ENCODE results near the gene BST2.

Gene BST2, protein sequence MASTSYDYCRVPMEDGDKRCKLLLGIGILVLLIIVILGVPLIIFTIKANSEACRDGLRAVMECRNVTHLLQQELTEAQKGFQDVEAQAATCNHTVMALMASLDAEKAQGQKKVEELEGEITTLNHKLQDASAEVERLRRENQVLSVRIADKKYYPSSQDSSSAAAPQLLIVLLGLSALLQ

DNA sequence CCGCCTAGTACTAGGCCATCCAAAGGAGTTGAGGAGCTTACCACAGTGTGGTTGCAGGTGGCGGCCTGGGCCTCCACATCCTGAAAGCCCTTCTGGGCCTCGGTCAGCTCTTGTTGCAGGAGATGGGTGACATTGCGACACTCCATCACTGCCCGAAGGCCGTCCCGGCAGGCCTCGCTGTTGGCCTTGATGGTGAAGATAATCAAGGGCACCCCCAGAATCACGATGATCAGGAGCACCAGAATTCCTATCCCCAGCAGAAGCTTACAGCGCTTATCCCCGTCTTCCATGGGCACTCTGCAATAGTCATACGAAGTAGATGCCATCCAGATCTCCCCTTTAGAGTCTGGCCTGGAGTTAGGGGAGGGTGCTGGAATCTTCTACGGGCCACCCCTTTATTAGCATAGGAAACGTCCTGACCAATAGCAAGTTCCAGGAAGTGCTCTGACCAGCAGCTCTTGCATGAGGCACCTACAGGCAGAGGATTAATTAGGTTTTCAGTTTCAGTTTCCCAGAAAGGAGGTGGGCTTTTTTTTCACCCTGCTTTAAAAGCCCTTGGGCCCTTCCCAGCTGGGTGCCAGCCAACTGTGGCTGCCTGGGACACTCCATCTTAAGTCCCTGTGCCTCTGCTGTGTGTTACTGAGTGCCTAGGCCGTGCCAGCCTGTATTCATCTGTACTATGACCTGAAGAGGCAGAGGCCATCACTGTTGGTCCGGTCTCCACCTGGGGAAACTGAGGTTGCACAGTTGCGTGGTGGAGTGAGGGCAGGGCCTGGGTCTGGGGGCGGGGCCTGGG lies at the start of gene BST2:
Gene BST2, minus strand, starts transcription at position 381 of the 796 bp plus-strand sequence. Its CDS starts 55 bp downstream, at position 326.
- H3K4me1 ChIP-seq (ENCODE audit: control insufficient read depth, low read depth, low read length): peaks cover 10% of the 10 kb centered on the region
- peak within 1 kb of the TSS; percentile 94 for H3K27ac ChIP-seq (ENCODE audit: low read length)
- no peaks in the 10 kb centered on the region for H3K36me3 ChIP-seq (ENCODE audit: control insufficient read depth, low read depth, low read length)
- H3K4me3 ChIP-seq (ENCODE audit: low read length): peak within 1 kb of the TSS; percentile 75
- H3K27me3 ChIP-seq (ENCODE audit: control insufficient read depth, insufficient read depth, low read length): no peaks in the 10 kb centered on the region
- H3K9me3 ChIP-seq (ENCODE audit: control insufficient read depth, low read depth, low read length): no peaks in the 10 kb centered on the region
- peak within 1 kb of the TSS; percentile 90 for H3K9ac ChIP-seq (ENCODE audit: low read length)

DNA sequence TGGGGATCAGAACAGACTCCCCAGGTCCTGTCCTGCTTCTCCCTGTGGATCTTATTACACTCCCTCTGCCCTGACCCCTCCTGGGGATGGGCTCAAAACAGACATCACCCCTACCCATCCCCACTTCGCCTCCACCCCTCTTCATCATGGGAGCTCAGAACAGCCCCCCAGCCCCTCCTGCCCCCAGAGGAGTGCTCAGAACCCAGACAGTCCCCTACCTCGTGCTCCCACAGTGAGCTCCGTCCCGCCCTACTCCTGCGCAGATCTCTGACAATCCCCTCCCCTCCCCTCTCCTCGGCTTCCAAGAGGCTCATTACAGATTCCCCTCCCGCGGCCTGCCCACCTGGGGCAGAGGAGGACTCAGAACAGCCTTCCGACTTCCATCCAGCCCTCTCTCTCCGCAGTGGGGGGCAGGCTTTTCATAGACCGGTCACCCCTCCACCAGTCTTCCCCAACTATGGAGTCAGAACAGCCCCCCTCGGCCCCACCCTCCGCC lies 49.2 kb upstream of the BST2 start:
- no peaks in the 10 kb centered on the region for H3K36me3 ChIP-seq (ENCODE audit: control insufficient read depth, low read depth, low read length)
- peaks cover 37% of the 10 kb centered on the region for H3K27me3 ChIP-seq (ENCODE audit: control insufficient read depth, insufficient read depth, low read length)
- peaks cover 4% of the 10 kb centered on the region for H3K4me1 ChIP-seq (ENCODE audit: control insufficient read depth, low read depth, low read length)
- no peak overlapping the region for H3K27ac ChIP-seq (ENCODE audit: low read length)
- no peak overlapping the region for H3K9ac ChIP-seq (ENCODE audit: low read length)
- peak overlapping the region; percentile 50 for H3K4me3 ChIP-seq (ENCODE audit: low read length)
- H3K9me3 ChIP-seq (ENCODE audit: control insufficient read depth, low read depth, low read length): no peaks in the 10 kb centered on the region

DNA sequence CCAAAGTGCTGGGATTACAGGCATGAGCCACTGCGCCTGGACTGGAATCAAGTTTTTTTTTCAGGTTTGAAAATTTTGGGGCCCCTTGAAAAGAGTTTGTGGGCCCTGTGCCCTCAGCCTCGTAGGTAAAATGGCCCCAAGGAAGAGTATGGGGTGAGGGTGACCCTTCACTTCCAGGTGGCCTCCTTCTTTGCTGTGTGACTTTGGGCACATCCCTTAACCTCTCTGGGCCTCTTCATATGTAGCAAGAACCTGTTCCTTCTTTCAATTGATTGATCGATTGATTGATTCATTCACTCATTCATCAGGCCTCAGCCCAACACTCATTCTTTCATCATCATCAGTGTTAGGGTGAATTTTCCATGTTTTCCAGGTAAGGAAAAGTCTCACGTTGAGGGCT lies 46.4 kb upstream of the BST2 start:
- Histone ChIP-seq H3K36me3 (ENCODE audit: control insufficient read depth, low read depth, low read length) (no peaks in the 10 kb centered on the region), H3K9me3 (ENCODE audit: control insufficient read depth, low read depth, low read length) (no peaks in the 10 kb centered on the region), H3K4me3 (ENCODE audit: low read length) (no peak overlapping the region), H3K4me1 (ENCODE audit: control insufficient read depth, low read depth, low read length) (peaks cover 4% of the 10 kb centered on the region), H3K27ac (ENCODE audit: low read length) (no peak overlapping the region), H3K27me3 (ENCODE audit: control insufficient read depth, insufficient read depth, low read length) (peaks cover 43% of the 10 kb centered on the region), H3K9ac (ENCODE audit: low read length) (no peak overlapping the region)

DNA sequence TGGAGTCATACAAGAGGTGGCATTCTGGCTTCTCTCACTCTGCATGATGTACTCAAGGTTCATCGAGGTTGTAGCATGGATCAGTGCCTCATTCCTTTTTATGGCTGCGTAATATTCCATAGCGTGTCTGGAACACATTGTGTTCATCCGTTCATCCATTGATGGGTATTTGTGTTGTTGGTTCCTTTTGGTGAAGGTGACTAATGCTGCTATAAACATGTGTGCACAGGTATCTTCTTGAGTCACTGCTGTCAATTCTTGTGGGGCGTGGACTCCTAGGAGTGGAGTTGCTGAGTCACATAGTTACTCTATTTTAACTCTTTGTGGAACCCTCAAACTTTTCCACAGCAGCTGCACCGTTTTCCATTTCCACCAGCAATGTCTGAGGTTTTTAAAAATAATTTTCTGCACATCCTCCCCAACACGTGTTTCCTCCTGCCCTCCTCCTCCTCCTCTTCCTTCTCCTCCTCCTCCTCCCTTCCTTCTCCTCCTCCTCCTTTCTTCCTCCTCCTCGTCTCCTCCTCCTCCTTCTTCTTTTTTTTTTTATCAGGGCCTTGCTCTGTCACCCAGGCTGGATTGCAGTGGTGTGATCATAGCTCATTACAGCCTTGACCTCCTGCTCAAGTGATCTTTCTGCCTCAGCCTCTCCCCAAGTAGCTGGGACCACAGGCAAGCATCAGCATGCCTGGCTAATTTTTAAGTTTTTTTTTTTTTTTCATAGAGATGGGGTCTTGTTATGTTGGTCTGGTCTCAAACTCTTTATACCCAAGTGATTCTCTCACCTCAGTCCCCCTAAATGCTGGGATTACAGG lies 45.0 kb upstream of the BST2 start:
- Histone ChIP-seq H3K4me3 (ENCODE audit: low read length) (no peak overlapping the region), H3K27ac (ENCODE audit: low read length) (no peak overlapping the region), H3K27me3 (ENCODE audit: control insufficient read depth, insufficient read depth, low read length) (peaks cover 41% of the 10 kb centered on the region), H3K9ac (ENCODE audit: low read length) (no peak overlapping the region), H3K4me1 (ENCODE audit: control insufficient read depth, low read depth, low read length) (peaks cover 4% of the 10 kb centered on the region), H3K36me3 (ENCODE audit: control insufficient read depth, low read depth, low read length) (no peaks in the 10 kb centered on the region), H3K9me3 (ENCODE audit: control insufficient read depth, low read depth, low read length) (no peaks in the 10 kb centered on the region)

DNA sequence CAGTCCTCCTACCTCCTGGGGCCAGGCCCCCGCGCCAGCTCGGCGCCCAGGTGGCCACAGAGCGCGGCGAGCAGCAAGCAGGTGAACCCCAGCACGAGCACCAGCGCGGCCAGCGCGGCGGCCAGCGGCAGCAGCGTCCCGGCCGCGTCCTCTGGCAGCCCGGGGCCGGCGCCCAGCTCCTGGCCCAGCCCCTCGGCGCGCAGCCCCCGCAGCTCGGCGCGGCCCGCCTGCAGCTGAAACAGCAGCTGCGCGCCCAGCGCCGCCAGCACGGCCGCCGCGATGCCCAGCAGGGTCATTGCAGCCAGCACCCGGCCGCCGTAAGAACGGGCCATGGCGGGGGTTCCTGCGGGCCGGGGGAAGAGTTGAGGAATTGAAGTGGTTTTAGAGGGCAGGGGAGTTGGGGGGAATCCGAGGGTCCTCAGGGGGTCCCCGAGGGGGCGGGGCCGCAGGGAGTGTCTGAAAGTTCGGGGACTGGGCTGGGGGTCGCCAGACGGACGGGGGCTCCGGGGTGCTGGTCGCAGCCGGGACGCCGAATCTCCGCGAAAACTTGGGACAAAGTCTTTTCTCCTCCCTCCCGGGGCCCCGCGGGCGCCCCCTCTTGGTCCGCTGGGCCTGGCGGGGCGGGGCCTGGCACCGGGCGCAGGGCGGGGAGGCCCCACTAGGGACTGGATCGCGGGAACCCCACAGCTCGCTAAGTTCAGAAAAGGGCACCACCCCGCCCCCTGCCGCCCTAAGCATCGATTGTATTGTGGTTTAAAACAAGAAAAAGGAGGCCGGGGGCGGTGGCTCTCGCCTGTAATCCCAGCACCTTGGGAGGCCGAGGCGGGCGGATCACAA lies 42.9 kb upstream of the BST2 start, which contains the start of gene TMEM221:
Gene TMEM221, minus strand, starts transcription at position 538 of the 837 bp plus-strand sequence. Its CDS starts 206 bp downstream, at position 332.
- Histone ChIP-seq H3K27ac (ENCODE audit: low read length) (no peak within 1 kb of the TSS), H3K4me3 (ENCODE audit: low read length) (peak within 1 kb of the TSS; percentile 44), H3K9ac (ENCODE audit: low read length) (no peak within 1 kb of the TSS), H3K36me3 (ENCODE audit: control insufficient read depth, low read depth, low read length) (no peaks in the 10 kb centered on the region), H3K27me3 (ENCODE audit: control insufficient read depth, insufficient read depth, low read length) (peaks cover 23% of the 10 kb centered on the region), H3K9me3 (ENCODE audit: control insufficient read depth, low read depth, low read length) (no peaks in the 10 kb centered on the region), H3K4me1 (ENCODE audit: control insufficient read depth, low read depth, low read length) (no peaks in the 10 kb centered on the region)

DNA sequence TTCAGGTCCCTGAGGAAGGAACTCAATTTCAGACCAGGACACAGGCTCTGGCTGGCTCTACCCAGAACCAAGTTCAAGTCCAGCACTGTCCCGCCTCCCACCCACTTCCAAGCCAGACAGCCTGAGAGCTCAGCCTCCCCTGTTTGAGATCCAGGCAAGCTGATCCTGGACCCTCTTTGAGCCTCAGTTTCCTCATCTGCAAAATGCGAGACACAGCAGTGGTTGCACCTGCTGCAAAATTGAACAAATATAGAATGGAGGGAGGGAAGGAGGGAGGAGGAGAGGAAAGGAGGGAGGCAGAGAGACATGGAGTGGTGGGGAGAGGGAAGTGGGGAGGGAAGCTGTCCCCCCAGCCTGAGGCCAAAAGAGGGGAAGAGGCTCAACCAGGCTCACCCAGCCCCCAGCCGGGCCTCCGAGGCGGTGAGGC lies 42.3 kb upstream of the BST2 start:
- Histone ChIP-seq H3K4me3 (ENCODE audit: low read length) (peak overlapping the region; percentile 44), H3K36me3 (ENCODE audit: control insufficient read depth, low read depth, low read length) (no peaks in the 10 kb centered on the region), H3K9me3 (ENCODE audit: control insufficient read depth, low read depth, low read length) (no peaks in the 10 kb centered on the region), H3K4me1 (ENCODE audit: control insufficient read depth, low read depth, low read length) (no peaks in the 10 kb centered on the region), H3K9ac (ENCODE audit: low read length) (no peak overlapping the region), H3K27me3 (ENCODE audit: control insufficient read depth, insufficient read depth, low read length) (peaks cover 23% of the 10 kb centered on the region), H3K27ac (ENCODE audit: low read length) (no peak overlapping the region)

DNA sequence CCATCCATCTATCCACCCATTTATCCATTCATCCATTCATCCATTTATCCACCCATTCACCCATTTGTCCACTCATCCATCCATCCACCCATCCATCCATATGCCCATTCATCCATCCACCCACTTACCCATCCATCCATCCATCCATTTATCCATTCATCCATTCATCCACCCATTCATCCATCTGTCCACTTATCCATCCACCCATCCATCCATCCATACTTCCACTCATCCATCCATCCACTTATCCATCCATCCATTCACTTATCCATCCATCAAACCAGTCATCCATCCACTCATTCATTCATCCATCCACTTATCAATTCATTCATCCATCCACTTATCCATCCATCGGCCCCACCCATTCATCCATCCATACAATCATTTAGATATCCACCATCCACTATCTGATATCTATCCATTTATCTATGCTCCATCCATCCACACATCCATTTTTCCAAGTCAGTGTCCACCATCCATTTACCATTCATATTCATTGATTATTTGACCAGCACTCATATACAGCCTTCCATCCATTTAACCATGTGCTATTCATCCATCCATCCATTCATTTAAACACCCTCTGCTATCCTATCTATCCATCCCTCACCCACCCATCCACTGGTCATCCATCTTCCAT lies 40.2 kb upstream of the BST2 start:
- Histone ChIP-seq H3K27ac (ENCODE audit: low read length) (no peak overlapping the region), H3K9me3 (ENCODE audit: control insufficient read depth, low read depth, low read length) (no peaks in the 10 kb centered on the region), H3K9ac (ENCODE audit: low read length) (no peak overlapping the region), H3K4me3 (ENCODE audit: low read length) (no peak overlapping the region), H3K36me3 (ENCODE audit: control insufficient read depth, low read depth, low read length) (no peaks in the 10 kb centered on the region), H3K27me3 (ENCODE audit: control insufficient read depth, insufficient read depth, low read length) (peaks cover 23% of the 10 kb centered on the region), H3K4me1 (ENCODE audit: control insufficient read depth, low read depth, low read length) (no peaks in the 10 kb centered on the region)

DNA sequence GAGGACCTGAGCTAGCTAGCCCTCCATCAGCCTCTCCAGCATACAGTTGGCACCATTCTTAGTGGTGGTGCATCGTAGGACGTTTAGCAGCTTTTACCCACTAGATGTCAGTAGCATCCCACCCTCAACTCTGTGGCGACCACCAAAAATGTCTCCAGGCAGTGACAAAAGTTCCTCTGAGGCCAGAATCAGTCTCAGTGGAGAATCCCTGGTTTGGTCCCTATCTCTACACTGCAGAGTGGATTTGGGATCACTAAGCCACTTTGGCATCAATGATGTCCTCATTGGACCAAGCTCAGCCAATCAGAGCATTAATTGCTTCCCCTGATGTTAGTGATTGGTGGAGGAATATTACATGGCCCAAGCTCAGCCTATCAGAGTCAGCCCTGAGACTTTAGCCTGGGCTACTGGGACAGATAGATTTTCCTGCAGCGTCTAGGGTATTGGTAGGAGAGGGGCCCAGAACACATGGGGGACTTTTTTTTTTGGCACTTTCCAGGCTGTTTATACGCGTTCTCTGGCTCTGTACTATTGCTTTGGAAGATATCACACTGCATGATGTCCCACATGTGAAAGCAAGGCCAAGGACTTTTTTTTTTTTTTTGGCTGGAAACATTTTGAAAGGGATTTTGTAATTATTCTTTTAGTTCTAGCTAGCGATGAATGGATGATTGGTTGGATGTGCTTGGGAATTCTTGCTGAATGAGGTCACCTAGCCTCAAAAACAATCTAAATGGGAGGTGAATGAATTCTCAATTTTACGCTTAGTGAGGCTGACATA lies 36.0 kb upstream of the BST2 start:
- H3K27ac ChIP-seq (ENCODE audit: low read length): no peak overlapping the region

DNA sequence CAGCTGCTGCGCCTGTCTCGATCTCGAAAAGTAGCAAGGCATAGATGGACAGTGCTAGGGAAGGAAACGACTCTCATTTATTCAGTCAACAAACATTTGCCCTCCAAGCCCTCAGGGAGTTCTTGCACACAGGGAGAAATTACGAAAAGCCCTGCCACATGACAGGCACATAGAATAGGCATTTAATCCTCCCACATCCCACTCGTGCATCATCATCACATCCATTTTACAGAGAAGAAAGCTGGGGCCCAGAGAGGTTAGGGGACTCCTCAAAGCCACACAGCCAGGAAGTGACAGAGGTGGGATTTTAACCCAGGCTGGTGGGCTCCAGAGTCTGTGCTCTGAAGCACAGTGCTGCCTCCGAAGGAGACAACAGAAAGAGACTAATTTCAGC lies 31.4 kb upstream of the BST2 start:
- H3K27me3 ChIP-seq (ENCODE audit: control insufficient read depth, insufficient read depth, low read length): no peaks in the 10 kb centered on the region
- no peak overlapping the region for H3K4me3 ChIP-seq (ENCODE audit: low read length)
- H3K9ac ChIP-seq (ENCODE audit: low read length): no peak overlapping the region
- no peaks in the 10 kb centered on the region for H3K4me1 ChIP-seq (ENCODE audit: control insufficient read depth, low read depth, low read length)
- no peak overlapping the region for H3K27ac ChIP-seq (ENCODE audit: low read length)
- no peaks in the 10 kb centered on the region for H3K36me3 ChIP-seq (ENCODE audit: control insufficient read depth, low read depth, low read length)
- no peaks in the 10 kb centered on the region for H3K9me3 ChIP-seq (ENCODE audit: control insufficient read depth, low read depth, low read length)

More for the DNA sequence above, 36.0 kb upstream of the BST2 start:
- peaks cover 10% of the 10 kb centered on the region for H3K27me3 ChIP-seq (ENCODE audit: control insufficient read depth, insufficient read depth, low read length)
- no peak overlapping the region for H3K9ac ChIP-seq (ENCODE audit: low read length)
- no peaks in the 10 kb centered on the region for H3K36me3 ChIP-seq (ENCODE audit: control insufficient read depth, low read depth, low read length)
- H3K4me3 ChIP-seq (ENCODE audit: low read length): no peak overlapping the region
- H3K4me1 ChIP-seq (ENCODE audit: control insufficient read depth, low read depth, low read length): no peaks in the 10 kb centered on the region
- no peaks in the 10 kb centered on the region for H3K9me3 ChIP-seq (ENCODE audit: control insufficient read depth, low read depth, low read length)
